ENCODE results near the gene MAPKAP1.

DNA sequence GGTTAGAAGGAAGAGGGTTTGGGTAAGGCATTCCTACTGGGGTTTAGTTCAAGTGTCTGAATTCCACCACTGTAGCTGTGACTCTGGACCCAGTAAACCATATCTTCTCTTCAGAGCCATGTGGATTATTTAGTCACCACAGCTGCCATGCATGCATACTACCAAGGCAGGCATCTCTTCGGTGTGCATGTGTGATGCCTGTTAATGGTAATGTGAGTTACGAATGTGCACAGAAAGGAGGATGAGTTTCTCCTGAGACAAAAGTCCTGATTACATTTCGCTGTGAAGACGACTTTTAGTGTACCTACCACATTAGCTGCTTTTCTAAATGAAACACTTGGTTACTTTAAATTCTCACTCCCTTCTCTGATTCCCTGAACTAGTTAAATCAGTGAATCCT, 49.5 kb upstream of the MAPKAP1 start:
- TF ChIP-seq NFRKB (IDR thresholded peaks at IDR 0.05): no peak
- no peak for TF ChIP-seq FOXA1 (IDR thresholded peaks at IDR 0.05)
- TF ChIP-seq SP1 (IDR thresholded peaks at IDR 0.05): no peak
- no peak for TF ChIP-seq FOXM1 (IDR thresholded peaks at IDR 0.05; ENCODE audit: borderline replicate concordance)
- TF ChIP-seq HDGF (IDR thresholded peaks at IDR 0.05; ENCODE audit: borderline replicate concordance): no peak
- TF ChIP-seq LEF1 (IDR thresholded peaks at IDR 0.05; ENCODE audit: borderline replicate concordance): no peak
- no peak for TF ChIP-seq L3MBTL2 (conservative IDR thresholded peaks at IDR 0.05)
- TF ChIP-seq FOXK2 (IDR thresholded peaks at IDR 0.05): no peak
- no peak for TF ChIP-seq BHLHE40 (IDR thresholded peaks at IDR 0.05; ENCODE audit: borderline replicate concordance)
- no peak for TF ChIP-seq TARDBP (IDR thresholded peaks at IDR 0.05)
- TF ChIP-seq SUZ12 (IDR thresholded peaks at IDR 0.05): no peak
- TF ChIP-seq ARNT (IDR thresholded peaks at IDR 0.05): no peak
- TF ChIP-seq ELF4 (IDR thresholded peaks at IDR 0.05): no peak

Data from HEK293T (cell line).